Measurements from ENCODE around the gene FRAS1.
"Not testable (repeated sequence)": the region's sequence is repeated elsewhere in the genome, so short reads cannot be mapped to it uniquely, and the experiment has no call there.

FRAS1 gene

GRCh38 chr4:78165758-78166157 lies 108.6 kb downstream of the FRAS1 start:
- DNase-seq (ENCODE audit: low read depth), result no peak

GRCh38 chr4:78166622-78167021 lies 109.5 kb downstream of the FRAS1 start:
- DNase-seq (ENCODE audit: low read depth), result no peak

- DNase-seq (ENCODE audit: low read depth), result no peak
Measured at GRCh38 chr4:78167510-78167909, 110.4 kb downstream of the FRAS1 start.

GRCh38 chr4:78168029-78168428 lies 110.9 kb downstream of the FRAS1 start:
- no peak for DNase-seq (ENCODE audit: low read depth)

- DNase-seq (ENCODE audit: low read depth), result no peak
Measured at GRCh38 chr4:78169728-78170127, 112.6 kb downstream of the FRAS1 start.

GRCh38 chr4:78171482-78171881 lies 114.4 kb downstream of the FRAS1 start:
- no peak for DNase-seq (ENCODE audit: low read depth)

GRCh38 chr4:78174891-78175290 lies 117.8 kb downstream of the FRAS1 start:
- DNase-seq (ENCODE audit: low read depth), result no peak

GRCh38 chr4:78179196-78179595 lies 122.1 kb downstream of the FRAS1 start:
- DNase-seq (ENCODE audit: low read depth), result no peak

GRCh38 chr4:78181681-78182234 lies 124.6 kb downstream of the FRAS1 start:
- not testable (repeated sequence) for DNase-seq (ENCODE audit: low read depth)

GRCh38 chr4:78184584-78184983 lies 127.5 kb downstream of the FRAS1 start:
- no peak for DNase-seq (ENCODE audit: low read depth)

- DNase-seq (ENCODE audit: low read depth), result no peak
Measured at GRCh38 chr4:78185117-78185516, 128.0 kb downstream of the FRAS1 start.

- no peak for DNase-seq (ENCODE audit: low read depth)
Measured at GRCh38 chr4:78186597-78187543, 129.7 kb downstream of the FRAS1 start.

- no peak for DNase-seq (ENCODE audit: low read depth)
Measured at GRCh38 chr4:78190068-78190467, 132.9 kb downstream of the FRAS1 start.

GRCh38 chr4:78190595-78190994 lies 133.5 kb downstream of the FRAS1 start:
- no peak for DNase-seq (ENCODE audit: low read depth)

GRCh38 chr4:78197947-78198346 lies 140.8 kb downstream of the FRAS1 start:
- DNase-seq (ENCODE audit: low read depth), result no peak

- no peak for DNase-seq (ENCODE audit: low read depth)
Measured at GRCh38 chr4:78199984-78200383, 142.9 kb downstream of the FRAS1 start.

GRCh38 chr4:78200949-78201348 lies 143.8 kb downstream of the FRAS1 start:
- DNase-seq (ENCODE audit: low read depth), result no peak

- no peak for DNase-seq (ENCODE audit: low read depth)
Measured at GRCh38 chr4:78204176-78204575, 147.1 kb downstream of the FRAS1 start.

- DNase-seq (ENCODE audit: low read depth), result no peak
Measured at GRCh38 chr4:78205591-78205990, 148.5 kb downstream of the FRAS1 start.

- no peak for DNase-seq (ENCODE audit: low read depth)
Measured at GRCh38 chr4:78207541-78207940, 150.4 kb downstream of the FRAS1 start.

GRCh38 chr4:78207951-78208350 lies 150.8 kb downstream of the FRAS1 start:
- no peak for DNase-seq (ENCODE audit: low read depth)

- not testable (repeated sequence) for DNase-seq (ENCODE audit: low read depth)
Measured at GRCh38 chr4:78208896-78209295, 151.8 kb downstream of the FRAS1 start.

- no peak for DNase-seq (ENCODE audit: low read depth)
Measured at GRCh38 chr4:78210694-78211410, 153.7 kb downstream of the FRAS1 start.

Measured in activated T-cell treated with anti-CD3 and anti-CD28 coated beads for 24 hours (primary cell).